PFSK-1 (cell line): ENCODE data around the gene ARHGAP15.

ENCODE experiments used
- FOXP2 ChIP-seq: optimal IDR thresholded peaks from 2 replicates; pipeline ENCODE3; 2011; ENCODE audit warnings: borderline replicate concordance, control low read depth, inconsistent platforms; ENCODE audit not compliant: insufficient read depth; ENCODE audit errors: extremely low read length, extremely low read depth
- POLR2AphosphoS5 ChIP-seq: IDR thresholded peaks from 2 replicates; pipeline ENCODE4 v1.6.1; 2012; ENCODE audit warnings: low read depth, mild to moderate bottlenecking, control low read depth, low read length, moderate library complexity
- SIN3A ChIP-seq: IDR thresholded peaks from 2 replicates; pipeline ENCODE4 v1.6.1; 2012; ENCODE audit warnings: mild to moderate bottlenecking, low read length, moderate library complexity, borderline replicate concordance; ENCODE audit not compliant: insufficient read depth
- TAF1 ChIP-seq: IDR thresholded peaks from 2 replicates; pipeline ENCODE4 v1.6.1; 2012; ENCODE audit warnings: low read length, control low read depth, borderline replicate concordance; ENCODE audit not compliant: insufficient read depth
- TF ChIP-seq, protein P1 (sequence below), 2 experiments: IDR thresholded peaks; 2 replicates each; pipeline versions ENCODE4 v1.6.1 to v1.8.0; 2011 to 2012; ENCODE audit warnings: low read depth in 2 of 2, low read length in 2 of 2, control low read depth in 1 of 2, inconsistent platforms in 1 of 2, mild to moderate bottlenecking in 1 of 2, moderate library complexity in 1 of 2; ENCODE audit not compliant: insufficient read depth in 1 of 2

The ARHGAP15 gene

DNA sequence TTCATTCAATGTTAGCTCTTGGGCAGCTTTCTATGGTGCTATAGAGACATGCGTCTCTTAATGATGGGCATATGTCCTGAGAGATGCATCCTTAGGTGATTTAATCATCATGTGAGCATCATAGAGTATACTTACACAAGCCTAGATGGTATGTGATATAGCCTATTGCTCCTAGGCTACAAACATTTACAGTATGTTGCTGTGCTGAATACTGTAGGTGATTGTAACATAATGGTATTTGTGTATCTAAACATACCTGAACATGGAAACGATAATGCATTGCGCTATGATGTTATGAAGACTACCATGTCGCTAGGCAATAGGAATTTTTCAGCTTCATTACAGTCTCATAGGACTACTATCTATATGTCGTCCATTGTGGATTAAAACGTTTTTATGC is 89.4 kb downstream of the ARHGAP15 start:
- TF ChIP-seq, protein P1, sequence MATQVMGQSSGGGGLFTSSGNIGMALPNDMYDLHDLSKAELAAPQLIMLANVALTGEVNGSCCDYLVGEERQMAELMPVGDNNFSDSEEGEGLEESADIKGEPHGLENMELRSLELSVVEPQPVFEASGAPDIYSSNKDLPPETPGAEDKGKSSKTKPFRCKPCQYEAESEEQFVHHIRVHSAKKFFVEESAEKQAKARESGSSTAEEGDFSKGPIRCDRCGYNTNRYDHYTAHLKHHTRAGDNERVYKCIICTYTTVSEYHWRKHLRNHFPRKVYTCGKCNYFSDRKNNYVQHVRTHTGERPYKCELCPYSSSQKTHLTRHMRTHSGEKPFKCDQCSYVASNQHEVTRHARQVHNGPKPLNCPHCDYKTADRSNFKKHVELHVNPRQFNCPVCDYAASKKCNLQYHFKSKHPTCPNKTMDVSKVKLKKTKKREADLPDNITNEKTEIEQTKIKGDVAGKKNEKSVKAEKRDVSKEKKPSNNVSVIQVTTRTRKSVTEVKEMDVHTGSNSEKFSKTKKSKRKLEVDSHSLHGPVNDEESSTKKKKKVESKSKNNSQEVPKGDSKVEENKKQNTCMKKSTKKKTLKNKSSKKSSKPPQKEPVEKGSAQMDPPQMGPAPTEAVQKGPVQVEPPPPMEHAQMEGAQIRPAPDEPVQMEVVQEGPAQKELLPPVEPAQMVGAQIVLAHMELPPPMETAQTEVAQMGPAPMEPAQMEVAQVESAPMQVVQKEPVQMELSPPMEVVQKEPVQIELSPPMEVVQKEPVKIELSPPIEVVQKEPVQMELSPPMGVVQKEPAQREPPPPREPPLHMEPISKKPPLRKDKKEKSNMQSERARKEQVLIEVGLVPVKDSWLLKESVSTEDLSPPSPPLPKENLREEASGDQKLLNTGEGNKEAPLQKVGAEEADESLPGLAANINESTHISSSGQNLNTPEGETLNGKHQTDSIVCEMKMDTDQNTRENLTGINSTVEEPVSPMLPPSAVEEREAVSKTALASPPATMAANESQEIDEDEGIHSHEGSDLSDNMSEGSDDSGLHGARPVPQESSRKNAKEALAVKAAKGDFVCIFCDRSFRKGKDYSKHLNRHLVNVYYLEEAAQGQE (IDR thresholded peaks at IDR 0.05; ENCODE audit: insufficient read depth in 1 of 2, low read depth in 2 of 2, low read length in 2 of 2) = no peak
- TF ChIP-seq SIN3A (no peak), TAF1 (no peak), POLR2AphosphoS5 (no peak), FOXP2 (no peak)

DNA sequence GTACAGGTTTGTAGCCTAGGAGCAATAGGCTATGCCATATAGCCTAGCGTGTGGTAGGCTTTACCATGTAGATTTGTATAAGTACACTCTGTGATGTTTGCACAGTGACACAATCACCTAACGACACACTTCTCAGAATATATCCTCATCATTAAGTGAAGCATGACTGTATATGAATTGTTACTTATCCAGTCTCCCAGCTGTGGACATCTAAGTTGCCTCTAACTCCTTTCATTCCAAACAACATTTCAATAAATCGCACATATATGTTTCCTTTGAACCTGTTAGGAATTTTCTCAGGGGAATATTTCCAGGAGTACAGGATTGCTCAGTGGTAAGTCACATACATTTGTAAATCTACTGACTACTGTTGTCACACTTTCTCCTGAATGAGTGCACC is 90.0 kb downstream of the ARHGAP15 start:
- TF ChIP-seq SIN3A (no peak), POLR2AphosphoS5 (no peak), TAF1 (no peak), FOXP2 (no peak)
- TF ChIP-seq, protein P1 (IDR thresholded peaks at IDR 0.05; ENCODE audit: insufficient read depth in 1 of 2, low read depth in 2 of 2, low read length in 2 of 2) = no peak

DNA sequence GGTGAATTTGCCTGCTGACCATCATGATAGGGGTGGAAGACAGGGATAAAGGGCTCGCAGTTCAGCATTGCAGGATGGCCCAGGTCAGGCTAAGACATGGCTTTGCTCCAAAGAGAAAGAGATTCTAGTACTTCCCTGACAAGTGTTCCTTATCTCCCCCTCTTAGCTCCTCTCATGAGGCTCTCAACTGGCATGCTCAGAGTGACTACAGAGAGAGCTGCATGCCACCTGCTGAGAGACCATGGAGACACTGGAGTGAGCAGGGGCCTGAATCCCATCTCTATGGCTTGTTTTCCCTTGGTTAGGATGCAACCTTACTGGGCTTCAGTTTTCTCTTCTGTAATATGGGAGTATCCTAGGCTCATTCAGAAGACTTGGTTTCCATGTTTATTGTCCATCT is 94.3 kb downstream of the ARHGAP15 start:
- no peak for TF ChIP-seq POLR2AphosphoS5
- TF ChIP-seq TAF1 = no peak
- TF ChIP-seq, protein P1 (IDR thresholded peaks at IDR 0.05; ENCODE audit: insufficient read depth in 1 of 2, low read depth in 2 of 2, low read length in 2 of 2) = no peak
- no peak for TF ChIP-seq SIN3A
- TF ChIP-seq FOXP2 = no peak

DNA sequence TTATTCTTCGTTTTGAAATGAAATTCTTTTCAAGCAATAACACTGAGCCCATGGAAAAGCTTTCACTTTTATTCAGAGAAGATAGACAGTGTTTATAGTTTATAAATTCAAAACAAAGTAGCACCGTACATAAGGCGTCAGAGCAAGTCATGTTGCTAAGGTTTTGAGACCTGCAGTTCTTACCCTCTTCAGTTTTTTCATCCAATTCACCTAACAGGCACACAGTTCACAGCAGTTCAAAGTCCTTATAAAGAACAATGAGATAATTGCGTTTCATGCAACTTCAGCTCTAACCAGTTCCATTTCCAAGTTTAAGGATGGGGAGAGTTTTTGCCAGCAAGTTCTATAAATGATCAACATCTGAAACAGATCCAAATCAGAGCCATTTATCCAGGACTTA is 96.7 kb downstream of the ARHGAP15 start:
- TF ChIP-seq, protein P1 (IDR thresholded peaks at IDR 0.05; ENCODE audit: insufficient read depth in 1 of 2, low read depth in 2 of 2, low read length in 2 of 2) = no peak
- no peak for TF ChIP-seq FOXP2
- no peak for TF ChIP-seq POLR2AphosphoS5
- no peak for TF ChIP-seq TAF1
- TF ChIP-seq SIN3A = no peak
